ENCODE results near the gene PLEKHM3. TPM values are rescaled to one million over a fixed set of nuclear protein-coding genes. Genes with fewer than 3 reads are reported as not detected.

Gene PLEKHM3
- total and polyA plus RNA-seq, 2 of the 4 experiments (the other 2 are of a cell fraction), result 2.4 to 11.3 TPM

GRCh38 chr2:207871911-207872310 lies 153.4 kb downstream of the PLEKHM3 start:
- Histone ChIP-seq H4K5ac (ENCODE audit: low read depth, low read length) (no peak overlapping the region), H4K8ac (ENCODE audit: low read depth in 2 of 2, low read length in 2 of 2) (no peak overlapping the region), H3K23ac (ENCODE audit: low read depth, low read length) (no peak overlapping the region), H2BK20ac (ENCODE audit: low read depth, low read length) (no peak overlapping the region), H3K27me3 (ENCODE audit: control insufficient read depth, insufficient read depth, low read length) (no peaks in the 10 kb centered on the region), H4K91ac (ENCODE audit: insufficient read depth, low read depth, low read length) (no peak overlapping the region), H2BK15ac (ENCODE audit: low read depth, low read length) (no peak overlapping the region), H3K9me1 (ENCODE audit: insufficient read depth, low read length) (peaks cover 4% of the 10 kb centered on the region; the same call in 1 of the 2 replicates), H3K4ac (ENCODE audit: low read depth, low read length) (no peak overlapping the region), H4K20me1 (ENCODE audit: insufficient read depth, low read length) (no peaks in the 10 kb centered on the region), H3K4me3 (ENCODE audit: insufficient read depth, low read depth, low read length) (no peak overlapping the region), H2AK9ac (replicated peaks; ENCODE audit: low read depth, low read length, poor library complexity) (no peak overlapping the region), H3K36me3 (ENCODE audit: control insufficient read depth, insufficient read depth, low read length) (no peaks in the 10 kb centered on the region), H3K79me1 (ENCODE audit: low read depth in 1 of 2, low read length in 2 of 2) (no peaks in the 10 kb centered on the region), H2BK5ac (ENCODE audit: low read depth, low read length, poor library complexity, severe bottlenecking) (no peak overlapping the region), H2AFZ (replicated peaks; ENCODE audit: low read length, poor library complexity) (no peak overlapping the region), H3K14ac (replicated peaks; ENCODE audit: low read depth, low read length) (no peak overlapping the region), H2AK5ac (ENCODE audit: low read depth, low read length) (no peak overlapping the region), H3K56ac (ENCODE audit: extremely low read depth, insufficient read depth, low read length) (no peak overlapping the region), H3K9ac (ENCODE audit: low read depth, low read length) (no peak overlapping the region), H2BK120ac (ENCODE audit: low read depth, low read length) (no peak overlapping the region), H3K4me2 (ENCODE audit: low read depth, low read length) (no peak overlapping the region), H3K4me1 (ENCODE audit: control insufficient read depth, insufficient read depth, low read length) (peaks cover 4% of the 10 kb centered on the region; the same call in 1 of the 2 replicates), H3K9me3 (ENCODE audit: control insufficient read depth, insufficient read depth, low read length) (no peaks in the 10 kb centered on the region), H3K18ac (ENCODE audit: low read depth, low read length) (no peak overlapping the region), H3K27ac (ENCODE audit: insufficient read depth, low read length) (no peak overlapping the region)
- DNase-seq, result no peak
- ChIA-PET POLR2A (ENCODE audit: unreplicated experiment) (no interaction called here), CTCF (no interaction called here)
- ATAC-seq (ENCODE audit: low read depth), result no peak
- no CpG with 5 or more reads among the region's 2 CpGs for WGBS, 2 experiments (ENCODE audit: extremely low coverage in 2 of 2, insufficient read length in 1 of 2)
- in situ Hi-C loops (cut with MboI; ENCODE audit: low sequenced_read_pairs) (no loop called here), dilution Hi-C loops (cut with HindIII; ENCODE audit: low sequenced_read_pairs, unreplicated experiment) (no loop called here), intact Hi-C loops (cut with micrococcal nuclease) (no loop called here)
- TF ChIP-seq MAZ (IDR thresholded peaks at IDR 0.05; ENCODE audit: borderline replicate concordance, low read depth, low read length) (no peak), SMC3 (IDR thresholded peaks at IDR 0.05; ENCODE audit: low read depth, low read length) (no peak), CTCF (conservative IDR thresholded peaks at IDR 0.05; ENCODE audit: low read depth, low read length) (no peak), MXI1 (IDR thresholded peaks at IDR 0.05; ENCODE audit: borderline replicate concordance, low read depth, low read length) (no peak), FOS (IDR thresholded peaks at IDR 0.05; ENCODE audit: low read depth, low read length) (no peak), CHD1 (IDR thresholded peaks at IDR 0.05; ENCODE audit: low read depth, low read length) (no peak), POLR2A (IDR thresholded peaks at IDR 0.05; ENCODE audit: low read depth, low read length) (no peak), RCOR1 (IDR thresholded peaks at IDR 0.05; ENCODE audit: insufficient replicate concordance, low read length) (no peak), RFX5 (IDR thresholded peaks at IDR 0.05; ENCODE audit: low read depth, low read length) (no peak), MAFK (IDR thresholded peaks at IDR 0.05; ENCODE audit: low read depth, low read length) (no peak), NFE2L2 (IDR thresholded peaks at IDR 0.05; ENCODE audit: low read depth, low read length) (no peak), CEBPB (IDR thresholded peaks at IDR 0.05; ENCODE audit: low read depth, low read length) (no peak), ELK1 (IDR thresholded peaks at IDR 0.05; ENCODE audit: borderline replicate concordance, low read depth, low read length) (no peak), BHLHE40 (IDR thresholded peaks at IDR 0.05; ENCODE audit: low read depth, low read length) (no peak), RAD21 (IDR thresholded peaks at IDR 0.05; ENCODE audit: low read length) (no peak), USF2 (IDR thresholded peaks at IDR 0.05; ENCODE audit: low read depth, low read length) (no peak)
- no TSS peak for BruUV-seq (replicated peaks)

Measured in IMR-90 (cell line).